ENCODE results near the gene SSTR3.
A peak's percentile ranks its signal among the peaks of the same experiment; 100 is the strongest.

The SSTR3 gene

DNA sequence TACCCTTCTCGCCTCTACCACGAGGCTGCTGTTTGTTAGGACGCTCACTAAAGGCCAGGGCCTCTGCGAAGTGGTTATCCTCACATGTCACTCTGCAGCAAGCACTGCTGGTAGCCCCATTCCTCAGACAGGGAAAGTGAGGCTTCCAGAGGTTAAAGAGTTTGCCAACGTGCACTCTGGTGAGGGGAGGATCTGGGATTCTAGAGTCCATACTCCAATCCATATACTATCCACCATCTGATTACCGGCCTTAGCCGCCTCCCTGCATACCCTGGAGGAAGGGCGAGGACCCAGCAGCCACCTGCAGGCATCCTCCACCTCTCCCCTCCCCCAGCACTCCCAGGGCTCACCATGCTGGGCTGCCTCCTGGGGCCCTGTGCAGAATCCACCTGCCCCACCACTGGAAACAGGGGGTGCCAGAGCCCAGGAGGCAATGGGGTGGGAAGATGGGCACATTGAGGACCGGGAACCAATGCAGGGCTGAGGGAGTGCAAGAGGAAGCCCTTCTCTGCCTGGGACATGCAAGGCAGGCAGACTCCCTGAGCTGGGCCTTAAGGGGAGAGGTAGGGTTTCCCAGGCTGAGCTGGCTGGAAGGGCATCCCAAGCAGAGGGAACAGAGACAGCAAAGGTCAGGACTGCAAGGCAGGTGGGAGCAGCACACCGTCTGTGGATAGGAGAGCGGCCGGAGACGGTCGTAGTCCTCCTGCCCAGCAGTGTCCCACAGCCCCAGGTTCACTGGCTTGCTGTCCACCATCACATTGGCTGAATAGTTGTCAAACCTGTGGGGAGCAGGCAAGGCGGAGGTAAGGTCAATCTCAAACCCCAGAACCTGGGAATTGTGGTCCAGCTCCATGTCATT lies 20.1 kb upstream of the SSTR3 start:
- no peaks in the 10 kb centered on the region for H4K20me1 ChIP-seq (ENCODE audit: insufficient read depth, low read length)
- TF ChIP-seq, protein P1, sequence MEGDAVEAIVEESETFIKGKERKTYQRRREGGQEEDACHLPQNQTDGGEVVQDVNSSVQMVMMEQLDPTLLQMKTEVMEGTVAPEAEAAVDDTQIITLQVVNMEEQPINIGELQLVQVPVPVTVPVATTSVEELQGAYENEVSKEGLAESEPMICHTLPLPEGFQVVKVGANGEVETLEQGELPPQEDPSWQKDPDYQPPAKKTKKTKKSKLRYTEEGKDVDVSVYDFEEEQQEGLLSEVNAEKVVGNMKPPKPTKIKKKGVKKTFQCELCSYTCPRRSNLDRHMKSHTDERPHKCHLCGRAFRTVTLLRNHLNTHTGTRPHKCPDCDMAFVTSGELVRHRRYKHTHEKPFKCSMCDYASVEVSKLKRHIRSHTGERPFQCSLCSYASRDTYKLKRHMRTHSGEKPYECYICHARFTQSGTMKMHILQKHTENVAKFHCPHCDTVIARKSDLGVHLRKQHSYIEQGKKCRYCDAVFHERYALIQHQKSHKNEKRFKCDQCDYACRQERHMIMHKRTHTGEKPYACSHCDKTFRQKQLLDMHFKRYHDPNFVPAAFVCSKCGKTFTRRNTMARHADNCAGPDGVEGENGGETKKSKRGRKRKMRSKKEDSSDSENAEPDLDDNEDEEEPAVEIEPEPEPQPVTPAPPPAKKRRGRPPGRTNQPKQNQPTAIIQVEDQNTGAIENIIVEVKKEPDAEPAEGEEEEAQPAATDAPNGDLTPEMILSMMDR (IDR thresholded peaks at IDR 0.05; ENCODE audit: low read length), result no peak
- TF ChIP-seq EZH2 (optimal IDR thresholded peaks at IDR 0.05; ENCODE audit: low read depth, low read length) (no peak), EZH2phosphoT487 (IDR thresholded peaks at IDR 0.05; ENCODE audit: low read length) (no peak)
- H3K9ac ChIP-seq (ENCODE audit: low read length), result peak overlapping the region; percentile 55; the same call in 1 of the 2 replicates
- H3K4me2 ChIP-seq (ENCODE audit: low read depth, low read length), result peak overlapping the region; percentile 72
- peaks cover 88% of the 10 kb centered on the region for H3K79me2 ChIP-seq (ENCODE audit: low read length)
- H3F3A ChIP-seq (ENCODE audit: insufficient read depth, low read length), result peaks cover 88% of the 10 kb centered on the region
- H3K27ac ChIP-seq (ENCODE audit: low read length), result peak overlapping the region; percentile 99; the same call in 1 of the 2 replicates
- peaks cover 88% of the 10 kb centered on the region for H3K4me1 ChIP-seq (ENCODE audit: low read length)
- no peak overlapping the region for H2AFZ ChIP-seq (ENCODE audit: low read length)
- no peak for DNase-seq
- H3K27me3 ChIP-seq (replicated peaks; ENCODE audit: insufficient read depth, low read length), result no peaks in the 10 kb centered on the region
- H3K36me3 ChIP-seq (replicated peaks; ENCODE audit: insufficient read depth, low read length), result peaks cover 18% of the 10 kb centered on the region
- H3K9me2 ChIP-seq (replicated peaks; ENCODE audit: insufficient read depth, low read length), result no peaks in the 10 kb centered on the region
- H3K9me3 ChIP-seq (replicated peaks; ENCODE audit: insufficient read depth, low read length), result no peaks in the 10 kb centered on the region
- no peak overlapping the region for H3K4me3 ChIP-seq (ENCODE audit: low read length)

DNA sequence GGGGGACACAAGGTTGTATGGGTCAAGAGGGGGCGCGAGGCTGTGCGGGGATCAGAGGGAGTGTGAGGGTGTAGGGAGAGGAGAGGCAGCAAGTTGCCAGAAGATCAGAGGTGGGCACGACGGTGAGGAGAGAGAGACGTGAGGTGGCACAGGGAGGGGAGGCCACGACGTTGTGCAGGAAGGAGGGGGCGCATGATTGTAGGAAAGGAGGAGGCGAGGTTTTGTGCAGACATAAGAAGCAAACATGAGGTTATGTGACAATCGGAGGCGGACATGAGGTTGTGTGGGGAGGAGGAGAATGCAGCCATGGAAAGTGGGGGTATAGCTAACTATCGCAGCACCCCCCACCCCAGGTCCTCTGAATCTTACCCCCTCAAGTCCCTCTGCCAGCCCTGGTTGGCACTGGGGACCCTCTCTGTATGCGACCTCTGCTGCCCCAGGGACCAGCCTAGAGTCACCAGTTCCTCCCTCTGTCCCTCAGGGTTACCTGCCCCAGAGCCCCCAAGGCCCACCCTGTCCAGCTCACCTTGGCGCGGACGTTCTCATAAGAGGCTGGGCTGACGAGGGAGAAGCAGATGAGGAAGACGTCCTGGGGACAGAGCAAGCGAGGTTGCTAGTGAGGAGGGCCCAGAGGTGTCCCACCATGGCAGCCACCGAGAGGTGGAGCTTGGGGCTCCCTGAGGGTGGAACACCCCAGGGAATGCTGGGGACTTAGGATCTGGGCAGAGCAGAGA lies 19.3 kb upstream of the SSTR3 start:
- Histone ChIP-seq H3K36me3 (replicated peaks; ENCODE audit: insufficient read depth, low read length) (peaks cover 17% of the 10 kb centered on the region), H3K9ac (ENCODE audit: low read length) (peak overlapping the region; percentile 55; the same call in 1 of the 2 replicates), H3K79me2 (ENCODE audit: low read length) (peaks cover 84% of the 10 kb centered on the region)

DNA sequence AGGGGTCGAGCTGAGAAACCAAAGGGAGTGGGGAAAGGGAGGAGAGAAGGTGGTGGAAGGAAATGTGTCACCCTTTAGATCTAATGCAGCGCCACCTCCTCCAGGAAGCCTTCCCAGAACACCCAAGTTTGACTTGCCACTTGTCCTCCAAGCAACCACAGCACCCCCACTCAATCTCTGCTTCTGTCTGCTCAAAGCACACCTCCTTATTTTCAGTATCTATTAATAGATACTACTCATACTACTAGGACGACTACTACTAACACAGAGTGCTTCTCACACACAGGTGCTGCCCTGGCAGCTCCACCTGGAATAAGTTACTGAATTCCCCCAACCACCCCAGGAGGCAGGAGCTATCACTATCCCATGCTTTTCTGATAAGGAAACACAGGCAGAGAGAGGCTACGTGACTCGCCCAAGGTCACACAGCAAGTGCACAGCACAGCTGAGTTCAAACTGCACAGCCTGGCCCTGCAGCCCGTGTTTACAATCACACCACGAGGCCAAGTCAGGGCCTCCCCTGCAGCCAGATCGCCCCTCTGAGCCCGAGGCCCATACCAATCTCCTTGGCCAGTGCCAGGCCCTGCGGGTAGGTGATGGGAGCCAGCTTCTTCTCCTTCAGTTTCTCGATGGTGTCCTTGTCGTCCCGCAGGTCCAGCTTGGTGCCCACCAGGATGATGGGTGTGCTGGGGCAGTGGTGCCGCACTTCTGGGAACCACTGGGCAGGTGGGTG lies 18.6 kb upstream of the SSTR3 start:
- Histone ChIP-seq H3K27me3 (replicated peaks; ENCODE audit: insufficient read depth, low read length) (no peaks in the 10 kb centered on the region), H3K27ac (ENCODE audit: low read length) (peak overlapping the region; percentile 99), H3K4me2 (ENCODE audit: low read depth, low read length) (peak overlapping the region; percentile 72), H3F3A (ENCODE audit: insufficient read depth, low read length) (peaks cover 87% of the 10 kb centered on the region), H4K20me1 (ENCODE audit: insufficient read depth, low read length) (no peaks in the 10 kb centered on the region), H3K9me2 (replicated peaks; ENCODE audit: insufficient read depth, low read length) (no peaks in the 10 kb centered on the region), H3K79me2 (ENCODE audit: low read length) (peaks cover 82% of the 10 kb centered on the region), H3K9me3 (replicated peaks; ENCODE audit: insufficient read depth, low read length) (no peaks in the 10 kb centered on the region), H3K9ac (ENCODE audit: low read length) (peak overlapping the region; percentile 55; the same call in 1 of the 2 replicates), H3K4me1 (ENCODE audit: low read length) (peaks cover 77% of the 10 kb centered on the region), H3K36me3 (replicated peaks; ENCODE audit: insufficient read depth, low read length) (peaks cover 17% of the 10 kb centered on the region), H2AFZ (ENCODE audit: low read length) (no peak overlapping the region), H3K4me3 (ENCODE audit: low read length) (peak overlapping the region; percentile 23; the same call in 1 of the 2 replicates)
- DNase-seq, result peak; percentile 86
- TF ChIP-seq EZH2 (optimal IDR thresholded peaks at IDR 0.05; ENCODE audit: low read depth, low read length) (no peak), EZH2phosphoT487 (IDR thresholded peaks at IDR 0.05; ENCODE audit: low read length) (no peak)
- TF ChIP-seq, protein P1 (IDR thresholded peaks at IDR 0.05; ENCODE audit: low read length), result no peak

More for the DNA sequence above, 19.3 kb upstream of the SSTR3 start:
- H3F3A ChIP-seq (ENCODE audit: insufficient read depth, low read length), result peaks cover 87% of the 10 kb centered on the region
- H3K9me2 ChIP-seq (replicated peaks; ENCODE audit: insufficient read depth, low read length), result no peaks in the 10 kb centered on the region
- H3K4me2 ChIP-seq (ENCODE audit: low read depth, low read length), result peak overlapping the region; percentile 72
- H3K4me1 ChIP-seq (ENCODE audit: low read length), result peaks cover 84% of the 10 kb centered on the region
- no peaks in the 10 kb centered on the region for H3K27me3 ChIP-seq (replicated peaks; ENCODE audit: insufficient read depth, low read length)
- peak overlapping the region; percentile 23; the same call in 1 of the 2 replicates for H3K4me3 ChIP-seq (ENCODE audit: low read length)
- no peak overlapping the region for H2AFZ ChIP-seq (ENCODE audit: low read length)
- DNase-seq, result no peak
- no peaks in the 10 kb centered on the region for H4K20me1 ChIP-seq (ENCODE audit: insufficient read depth, low read length)
- H3K27ac ChIP-seq (ENCODE audit: low read length), result peak overlapping the region; percentile 99
- no peak for TF ChIP-seq EZH2 (optimal IDR thresholded peaks at IDR 0.05; ENCODE audit: low read depth, low read length)
- TF ChIP-seq, protein P1 (IDR thresholded peaks at IDR 0.05; ENCODE audit: low read length), result no peak
- no peak for TF ChIP-seq EZH2phosphoT487 (IDR thresholded peaks at IDR 0.05; ENCODE audit: low read length)
- no peaks in the 10 kb centered on the region for H3K9me3 ChIP-seq (replicated peaks; ENCODE audit: insufficient read depth, low read length)

Measured in MM.1S (cell line).